ENCODE results near the gene ZNF625.

The ZNF625 gene

GRCh38 chr19:12141405-12141736 lies 15.2 kb downstream of the ZNF625 start:
- H3F3A ChIP-seq (ENCODE audit: insufficient read depth, low read length): no peaks in the 10 kb centered on the region
- H3K9ac ChIP-seq (ENCODE audit: low read length): no peak overlapping the region
- no peaks in the 10 kb centered on the region for H3K9me2 ChIP-seq (ENCODE audit: low read depth, low read length)
- no peak overlapping the region for H2AFZ ChIP-seq (ENCODE audit: low read length)
- H4K20me1 ChIP-seq (ENCODE audit: insufficient read depth, low read length): no peaks in the 10 kb centered on the region
- no peak for TF ChIP-seq EZH2 (IDR thresholded peaks at IDR 0.05; ENCODE audit: borderline replicate concordance, low read length)
- H3K4me1 ChIP-seq (ENCODE audit: insufficient read depth, low read length, severe bottlenecking): peaks cover 22% of the 10 kb centered on the region
- H3K36me3 ChIP-seq (ENCODE audit: insufficient read depth, low read length): peaks cover 5% of the 10 kb centered on the region
- H3K9me3 ChIP-seq (ENCODE audit: low read length): peaks cover 12% of the 10 kb centered on the region
- H3K27me3 ChIP-seq (ENCODE audit: insufficient read depth, low read length): no peaks in the 10 kb centered on the region
- no peak overlapping the region for H3K4me3 ChIP-seq (ENCODE audit: low read depth, low read length, poor library complexity, severe bottlenecking)
- H3K79me2 ChIP-seq (ENCODE audit: insufficient read depth, low read length): no peaks in the 10 kb centered on the region
- no peak overlapping the region for H3K27ac ChIP-seq (ENCODE audit: low read depth, low read length, poor library complexity, severe bottlenecking)
- H3K4me2 ChIP-seq (ENCODE audit: low read length): peak overlapping the region; percentile 78

GRCh38 chr19:12140545-12141404 lies 15.8 kb downstream of the ZNF625 start:
- H3K4me1 ChIP-seq (ENCODE audit: insufficient read depth, low read length, severe bottlenecking): peaks cover 22% of the 10 kb centered on the region
- H3K9me2 ChIP-seq (ENCODE audit: low read depth, low read length): no peaks in the 10 kb centered on the region
- H2AFZ ChIP-seq (ENCODE audit: low read length): no peak overlapping the region
- peak overlapping the region; percentile 20; the same call in 1 of the 2 replicates for H3K9ac ChIP-seq (ENCODE audit: low read length)
- no peak overlapping the region for H3K27ac ChIP-seq (ENCODE audit: low read depth, low read length, poor library complexity, severe bottlenecking)
- H3K79me2 ChIP-seq (ENCODE audit: insufficient read depth, low read length): no peaks in the 10 kb centered on the region
- no peaks in the 10 kb centered on the region for H3K27me3 ChIP-seq (ENCODE audit: insufficient read depth, low read length)
- peaks cover 9% of the 10 kb centered on the region for H3K9me3 ChIP-seq (ENCODE audit: low read length)
- H3F3A ChIP-seq (ENCODE audit: insufficient read depth, low read length): no peaks in the 10 kb centered on the region
- H3K4me3 ChIP-seq (ENCODE audit: low read depth, low read length, poor library complexity, severe bottlenecking): peak overlapping the region; percentile 88
- TF ChIP-seq EZH2 (IDR thresholded peaks at IDR 0.05; ENCODE audit: borderline replicate concordance, low read length) (no peak), CTCF (IDR thresholded peaks at IDR 0.05; ENCODE audit: low read length) (peak; percentile 95)
- H4K20me1 ChIP-seq (ENCODE audit: insufficient read depth, low read length): no peaks in the 10 kb centered on the region
- H3K36me3 ChIP-seq (ENCODE audit: insufficient read depth, low read length): peaks cover 8% of the 10 kb centered on the region
- peak overlapping the region; percentile 78 for H3K4me2 ChIP-seq (ENCODE audit: low read length)

DNA sequence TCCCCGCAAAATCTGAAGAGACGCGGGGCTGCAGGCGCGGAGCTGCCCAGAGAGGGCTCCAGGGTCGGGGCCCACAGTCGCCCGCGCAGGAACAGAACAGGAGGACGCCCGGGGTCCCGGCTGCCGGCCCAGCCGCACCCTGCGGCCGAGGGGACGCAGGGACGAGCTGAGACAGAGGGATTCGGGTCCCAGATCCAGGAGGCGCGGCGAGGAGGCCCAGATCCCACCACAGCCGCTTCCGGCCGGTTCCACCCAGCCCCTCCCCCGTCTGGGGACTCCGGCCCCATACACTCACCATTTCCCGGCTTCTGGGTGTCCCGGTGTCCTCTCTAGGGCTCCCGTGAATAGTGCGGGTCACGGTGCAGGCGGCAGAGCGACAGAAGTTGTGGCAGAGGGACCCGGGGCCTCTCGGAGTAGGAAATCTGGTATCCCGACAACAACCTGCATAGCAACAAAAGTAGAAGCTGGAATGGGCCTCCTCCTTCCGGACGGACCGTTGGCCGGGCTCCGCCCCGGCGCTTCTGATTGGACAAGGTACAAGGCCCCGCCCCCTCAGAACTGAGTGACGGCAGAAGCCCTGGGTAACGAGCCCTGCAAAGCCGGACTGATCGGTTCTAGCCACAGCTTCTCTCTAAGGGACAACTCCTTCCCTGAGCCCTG lies 16.5 kb downstream of the ZNF625 start, which contains the start of gene ZNF20:
TSS of gene ZNF20 (minus strand) at position 466 of the 660 bp plus-strand sequence. CDS start at position 298, 168 bp downstream.
- TF ChIP-seq CTCF (IDR thresholded peaks at IDR 0.05; ENCODE audit: low read length): no peak
- TF ChIP-seq EZH2 (IDR thresholded peaks at IDR 0.05; ENCODE audit: borderline replicate concordance, low read length): no peak
- peak within 1 kb of the TSS; percentile 88 for H3K4me3 ChIP-seq (ENCODE audit: low read depth, low read length, poor library complexity, severe bottlenecking)
- H3K79me2 ChIP-seq (ENCODE audit: insufficient read depth, low read length): no peaks in the 10 kb centered on the region
- H3K9ac ChIP-seq (ENCODE audit: low read length): peak within 1 kb of the TSS; percentile 70
- H2AFZ ChIP-seq (ENCODE audit: low read length): 0 out of 2 replicates have a peak within 1 kb of the TSS, but pooled peaks have one; percentile 8
- peak within 1 kb of the TSS; percentile 78 for H3K4me2 ChIP-seq (ENCODE audit: low read length)
- peaks cover 5% of the 10 kb centered on the region; the same call in 1 of the 2 replicates for H3K9me3 ChIP-seq (ENCODE audit: low read length)
- H3K36me3 ChIP-seq (ENCODE audit: insufficient read depth, low read length): peaks cover 15% of the 10 kb centered on the region
- H3K4me1 ChIP-seq (ENCODE audit: insufficient read depth, low read length, severe bottlenecking): peaks cover 22% of the 10 kb centered on the region
- no peak within 1 kb of the TSS for H3K27ac ChIP-seq (ENCODE audit: low read depth, low read length, poor library complexity, severe bottlenecking)
- H3F3A ChIP-seq (ENCODE audit: insufficient read depth, low read length): no peaks in the 10 kb centered on the region
- H3K9me2 ChIP-seq (ENCODE audit: low read depth, low read length): no peaks in the 10 kb centered on the region
- H4K20me1 ChIP-seq (ENCODE audit: insufficient read depth, low read length): no peaks in the 10 kb centered on the region
- no peaks in the 10 kb centered on the region for H3K27me3 ChIP-seq (ENCODE audit: insufficient read depth, low read length)
